ENCODE data around the gene SIPA1L3. TPM values are rescaled to one million over a fixed set of nuclear protein-coding genes. Genes with fewer than 3 reads are reported as not detected.

The SIPA1L3 gene
- total RNA-seq, 2 experiments from 2014 or later = 15.5 to 17.7 TPM

- Histone ChIP-seq H3K27ac (ENCODE audit: low read depth in 1 of 2, low read length in 2 of 2) (no peak overlapping the region), H3K36me3 (ENCODE audit: insufficient read depth, low read length) (no peaks in the 10 kb centered on the region), H3K4me3 (ENCODE audit: low read length) (no peak overlapping the region), H3K27me3 (ENCODE audit: control insufficient read depth in 1 of 2, insufficient read depth in 2 of 2, low read length in 2 of 2) (no peaks in the 10 kb centered on the region), H3K9me3 (ENCODE audit: control insufficient read depth in 1 of 2, insufficient read depth in 1 of 2, low read length in 2 of 2) (peaks cover 0 to 8% of the 10 kb centered on the region in 2 experiments), H3K4me1 (ENCODE audit: insufficient read depth, low read length) (no peaks in the 10 kb centered on the region)
- CTCF ChIA-PET = no interaction called here
- POLR2A ChIA-PET = no interaction called here
- Mint-ChIP-seq H3K27me3 (no peaks in the 10 kb centered on the region), H3K4me1 (ENCODE audit: low read depth) (peaks cover under 1% of the 10 kb centered on the region), H3K4me3 (no peak overlapping the region), H3K27ac (no peak overlapping the region), H3K9me3 (peaks cover 7% of the 10 kb centered on the region), H3K36me3 (ENCODE audit: low read depth) (peaks cover 25% of the 10 kb centered on the region)
- no peak for TF ChIP-seq CTCF (IDR thresholded peaks at IDR 0.05)
- DNase-seq (no peak), ATAC-seq (ENCODE audit: poor library complexity) (no peak)
- intact Hi-C loops (cut with DNase I, micrococcal nuclease) = no loop called here
Observed at GRCh38 chr19:37953918-37954303, 46.9 kb downstream of the SIPA1L3 start.

GRCh38 chr19:37954421-37954874 lies 47.4 kb downstream of the SIPA1L3 start:
- Mint-ChIP-seq H3K36me3 (ENCODE audit: low read depth) (peaks cover 30% of the 10 kb centered on the region), H3K27ac (no peak overlapping the region), H3K9me3 (peaks cover 7% of the 10 kb centered on the region), H3K4me3 (no peak overlapping the region), H3K4me1 (ENCODE audit: low read depth) (peaks cover 5% of the 10 kb centered on the region), H3K27me3 (no peaks in the 10 kb centered on the region)
- no peak overlapping the region for H3K27ac ChIP-seq (ENCODE audit: low read depth in 1 of 2, low read length in 2 of 2)
- DNase-seq (no peak), ATAC-seq (ENCODE audit: poor library complexity) (no peak)
- intact Hi-C loops (cut with DNase I, micrococcal nuclease) = no loop called here
- no peaks in the 10 kb centered on the region for H3K4me1 ChIP-seq (ENCODE audit: insufficient read depth, low read length)
- ChIA-PET POLR2A (no interaction called here), CTCF (no interaction called here)
- peaks cover 0 to 8% of the 10 kb centered on the region in 2 experiments for H3K9me3 ChIP-seq (ENCODE audit: control insufficient read depth in 1 of 2, insufficient read depth in 1 of 2, low read length in 2 of 2)
- H3K27me3 ChIP-seq (ENCODE audit: control insufficient read depth in 1 of 2, insufficient read depth in 2 of 2, low read length in 2 of 2) = no peaks in the 10 kb centered on the region
- TF ChIP-seq CTCF (IDR thresholded peaks at IDR 0.05) = no peak
- no peak overlapping the region for H3K4me3 ChIP-seq (ENCODE audit: low read length)
- no peaks in the 10 kb centered on the region for H3K36me3 ChIP-seq (ENCODE audit: insufficient read depth, low read length)

- Mint-ChIP-seq H3K4me1 (ENCODE audit: low read depth) (peaks cover 5% of the 10 kb centered on the region), H3K36me3 (ENCODE audit: low read depth) (peaks cover 33% of the 10 kb centered on the region), H3K9me3 (peaks cover 7% of the 10 kb centered on the region), H3K4me3 (no peak overlapping the region), H3K27me3 (no peaks in the 10 kb centered on the region), H3K27ac (no peak overlapping the region)
- Histone ChIP-seq H3K9me3 (ENCODE audit: control insufficient read depth in 1 of 2, insufficient read depth in 1 of 2, low read length in 2 of 2) (peaks cover 0 to 17% of the 10 kb centered on the region in 2 experiments), H3K27ac (ENCODE audit: low read depth in 1 of 2, low read length in 2 of 2) (no peak overlapping the region), H3K27me3 (ENCODE audit: control insufficient read depth in 1 of 2, insufficient read depth in 2 of 2, low read length in 2 of 2) (no peaks in the 10 kb centered on the region), H3K4me1 (ENCODE audit: insufficient read depth, low read length) (no peaks in the 10 kb centered on the region), H3K36me3 (ENCODE audit: insufficient read depth, low read length) (no peaks in the 10 kb centered on the region), H3K4me3 (ENCODE audit: low read length) (no peak overlapping the region)
- CTCF ChIA-PET = no interaction called here
- POLR2A ChIA-PET = no interaction called here
- intact Hi-C loops (cut with DNase I, micrococcal nuclease) = no loop called here
- TF ChIP-seq CTCF (IDR thresholded peaks at IDR 0.05) = no peak
- no peak for DNase-seq
- ATAC-seq (ENCODE audit: poor library complexity) = no peak
Observed at GRCh38 chr19:37955986-37956385, 49.0 kb downstream of the SIPA1L3 start.
